HT1080 (cell line): Measurements from ENCODE around the gene KSR2. TPM values are rescaled to one million over a fixed set of nuclear protein-coding genes. Genes with fewer than 3 reads are reported as not detected.
A peak's percentile ranks its signal among the peaks of the same experiment; 100 is the strongest.
"Not testable (repeated sequence)": the region's sequence is repeated elsewhere in the genome, so short reads cannot be mapped to it uniquely, and the experiment has no call there.

ENCODE experiments used
- DNase-seq: peaks from one replicate; pipeline ENCODE4 v3.0.0-alpha.2; 2015; ENCODE audit warnings: low read depth
- total RNA-seq: library from RNA; depleted of rRNA; stranded (reverse); fragments of >200 nt; shearing (Covaris generic); gene quantifications from 2 replicates; pipeline ENCODE4 v1.2.3, GENCODE V29; 2014

Gene KSR2
- total RNA-seq, 1 experiment from 2014 or later: not detected

- DNase-seq: no peak
Observed at GRCh38 chr12:117641885-117642284, 326.9 kb downstream of the KSR2 start.

- DNase-seq: no peak
Observed at GRCh38 chr12:117640511-117640910, 328.3 kb downstream of the KSR2 start.

GRCh38 chr12:117629454-117629853 is 339.3 kb downstream of the KSR2 start:
- DNase-seq: no peak

GRCh38 chr12:117628711-117629110 is 340.1 kb downstream of the KSR2 start:
- DNase-seq: not testable (repeated sequence)

GRCh38 chr12:117622741-117623140 is 346.0 kb downstream of the KSR2 start:
- DNase-seq: no peak

DNA sequence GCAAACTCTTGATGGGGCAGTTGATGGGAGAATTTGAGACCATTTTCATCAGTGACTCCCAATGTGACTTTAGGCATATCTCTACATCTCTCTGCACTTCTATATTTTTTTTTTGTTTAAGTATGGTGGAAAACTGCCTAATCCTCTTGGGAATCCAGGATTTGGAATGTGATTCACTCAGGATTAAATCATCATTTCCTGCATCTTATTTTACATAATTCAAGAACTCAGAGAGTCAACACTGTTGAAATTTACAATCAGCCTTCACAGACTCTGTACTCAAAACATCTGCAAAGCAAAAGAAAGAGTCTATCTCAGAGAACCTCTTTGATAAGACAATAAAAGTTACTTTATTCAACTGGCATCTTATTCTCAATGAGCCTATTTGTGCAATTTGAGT is 346.7 kb downstream of the KSR2 start:
- no peak for DNase-seq

GRCh38 chr12:117607778-117608177 is 361.0 kb downstream of the KSR2 start:
- no peak for DNase-seq

DNA sequence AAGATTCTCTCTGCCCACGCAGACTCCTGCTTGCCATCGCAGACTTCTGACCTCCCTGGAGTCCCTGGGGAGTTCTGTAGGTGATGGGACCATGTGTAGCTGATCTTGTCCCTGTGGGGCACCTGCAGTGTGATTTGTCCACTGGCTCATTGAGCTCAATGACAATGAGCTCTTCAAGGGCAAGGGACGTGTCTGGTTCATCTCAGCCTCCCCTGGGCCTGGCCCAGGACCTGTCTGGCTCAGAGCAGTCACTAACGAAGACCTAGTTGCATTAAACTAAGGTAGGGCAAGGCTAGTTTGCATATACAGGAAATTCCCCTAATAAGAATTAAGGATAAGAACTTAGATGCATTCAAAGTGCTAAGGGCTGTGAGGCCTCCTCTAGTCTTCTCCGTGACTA is 361.8 kb downstream of the KSR2 start:
- no peak for DNase-seq

- DNase-seq: no peak
Observed at GRCh38 chr12:117606024-117606423, 362.8 kb downstream of the KSR2 start.

- no peak for DNase-seq
Observed at GRCh38 chr12:117603316-117604113, 365.3 kb downstream of the KSR2 start.

- DNase-seq: no peak
Observed at GRCh38 chr12:117599849-117600248, 368.9 kb downstream of the KSR2 start.

DNA sequence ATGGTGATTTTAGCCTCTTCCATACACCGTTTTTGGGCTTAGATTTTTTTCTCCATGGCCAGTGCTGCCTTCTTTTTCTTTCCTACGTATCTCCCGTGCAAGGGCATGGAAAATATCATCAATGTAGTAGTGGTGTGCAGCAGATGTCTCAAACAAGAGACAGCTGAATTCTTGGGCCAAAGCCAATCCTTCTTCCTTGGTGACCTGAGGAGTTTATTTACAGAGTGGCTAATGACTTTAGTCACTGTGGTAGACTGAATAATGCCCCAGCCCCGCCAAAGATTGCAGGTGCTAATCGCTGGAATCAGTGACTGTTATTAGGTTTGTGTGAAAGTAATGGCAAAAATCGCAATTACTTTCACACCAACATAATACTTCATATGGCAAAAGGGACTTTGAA is 371.8 kb downstream of the KSR2 start:
- no peak for DNase-seq

- DNase-seq: no peak
Observed at GRCh38 chr12:117595751-117596150, 373.0 kb downstream of the KSR2 start.

- DNase-seq: no peak
Observed at GRCh38 chr12:117594481-117594880, 374.3 kb downstream of the KSR2 start.

- DNase-seq: no peak
Observed at GRCh38 chr12:117593815-117594400, 374.9 kb downstream of the KSR2 start.

DNA sequence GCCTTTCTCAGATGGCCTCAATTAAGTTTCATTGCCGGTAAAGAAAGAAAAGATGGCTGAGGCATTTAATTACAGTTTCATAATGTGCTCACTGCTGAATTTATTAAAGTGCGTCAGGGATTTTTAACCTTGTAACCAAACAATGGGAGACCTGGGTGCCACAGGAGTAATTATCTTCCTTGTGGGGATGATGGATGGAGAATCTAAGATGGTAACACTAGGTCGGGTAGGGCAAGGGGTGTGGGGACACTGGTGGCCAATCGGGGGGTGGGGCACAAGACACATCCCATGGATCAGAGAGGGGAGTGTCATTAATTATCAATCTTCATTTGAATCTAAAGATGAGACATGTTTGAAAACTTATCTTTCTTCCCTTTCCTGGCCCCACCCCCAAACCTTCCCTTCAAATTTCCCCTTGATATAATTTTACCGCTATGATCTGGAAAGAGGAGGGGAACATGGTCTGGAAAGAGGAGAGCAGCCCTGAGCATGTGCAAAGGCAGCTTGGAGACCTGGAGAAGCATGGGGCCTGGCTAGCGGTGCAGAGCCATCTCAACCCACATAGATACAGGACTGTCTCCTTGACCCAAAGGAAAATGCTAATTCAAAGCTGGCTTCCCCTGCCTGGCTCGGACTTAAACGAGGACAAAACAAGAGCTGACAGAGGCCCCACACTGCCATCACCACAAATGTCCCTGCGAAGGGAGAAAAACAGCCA is 376.0 kb downstream of the KSR2 start:
- no peak for DNase-seq

- no peak for DNase-seq
Observed at GRCh38 chr12:117590999-117591398, 377.8 kb downstream of the KSR2 start.

DNA sequence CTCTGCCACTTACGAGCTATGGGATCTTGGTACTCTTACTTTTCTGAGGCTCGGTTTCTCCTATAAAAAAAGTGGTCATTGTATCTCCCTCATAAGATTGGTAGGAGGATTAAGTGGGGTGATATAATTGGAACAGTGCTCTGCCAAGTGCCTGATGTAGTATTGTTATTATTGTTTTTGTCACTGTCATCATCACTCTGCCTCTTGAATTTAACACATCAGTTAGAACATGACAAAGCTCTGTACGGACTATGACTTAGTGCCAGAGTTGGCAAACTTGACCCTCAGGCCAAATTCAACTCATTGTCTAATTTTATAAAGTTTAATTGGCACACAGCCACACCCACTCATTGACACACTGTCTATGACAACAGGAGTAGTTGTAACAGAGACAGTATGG is 378.4 kb downstream of the KSR2 start:
- no peak for DNase-seq

GRCh38 chr12:117589021-117589420 is 379.8 kb downstream of the KSR2 start:
- DNase-seq: no peak

GRCh38 chr12:117587631-117588287 is 381.0 kb downstream of the KSR2 start:
- peak; percentile 38 for DNase-seq

DNA sequence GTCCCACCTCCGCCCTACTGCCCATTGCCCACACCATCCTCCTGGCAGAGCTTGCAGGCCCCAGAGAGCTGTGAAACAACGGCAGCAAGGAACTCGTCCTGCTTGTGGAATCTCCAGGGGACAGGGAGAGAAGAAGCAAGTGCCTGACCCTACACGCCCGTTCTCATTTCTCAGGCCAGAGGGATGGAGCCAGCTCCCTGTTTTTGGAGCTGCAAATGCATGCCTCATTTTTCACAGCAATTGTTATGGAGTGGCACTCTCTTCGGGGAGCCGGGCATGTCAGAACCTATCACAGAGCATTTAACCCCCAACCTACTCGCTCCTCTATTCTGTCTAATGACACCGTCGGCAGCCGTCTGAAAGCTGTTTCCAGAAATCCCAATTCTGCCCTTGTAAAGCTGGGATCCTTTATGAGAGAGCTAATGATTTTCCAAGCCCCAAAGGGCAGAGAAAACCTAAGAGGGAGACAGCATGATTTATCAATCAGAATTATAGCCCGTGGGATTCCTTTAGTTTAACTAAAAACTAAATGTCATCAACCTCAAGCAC is 385.0 kb downstream of the KSR2 start:
- no peak for DNase-seq

DNA sequence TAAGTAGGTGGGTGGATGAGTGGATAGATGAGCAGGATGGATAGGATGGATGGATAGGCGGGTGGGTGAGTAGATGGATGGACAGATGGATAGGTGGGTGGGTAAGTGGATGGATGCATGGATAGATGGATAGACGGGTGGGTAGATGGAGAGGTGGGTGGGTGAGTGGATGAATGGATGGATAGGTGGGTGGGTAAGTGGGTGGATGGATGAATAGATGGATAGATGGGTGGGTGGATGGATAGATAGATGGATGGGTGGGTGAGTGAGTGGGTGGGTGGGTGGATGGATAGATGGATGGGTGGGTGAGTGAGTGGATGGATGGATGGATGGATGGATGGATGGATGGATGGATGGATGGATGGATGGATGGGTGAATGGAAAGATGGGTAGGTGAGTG is 385.7 kb downstream of the KSR2 start:
- DNase-seq: no peak
